Measurements from ENCODE around the gene RNF181.

RNF181 gene

GRCh38 chr2:85635636-85636035, 40.1 kb downstream of the RNF181 start:
- no peaks in the 10 kb centered on the region for H3K9me3 ChIP-seq (ENCODE audit: control insufficient read depth, low read length)
- peaks cover 51% of the 10 kb centered on the region for H3K36me3 ChIP-seq (ENCODE audit: control insufficient read depth, insufficient read depth, low read length)

GRCh38 chr2:85642725-85643124, 47.2 kb downstream of the RNF181 start:
- H3K36me3 ChIP-seq (ENCODE audit: control insufficient read depth, insufficient read depth, low read length), result peaks cover 70% of the 10 kb centered on the region
- no peaks in the 10 kb centered on the region for H3K9me3 ChIP-seq (ENCODE audit: control insufficient read depth, low read length)
- WGBS, 2 experiments, result 99 to 100% methylated on average over 3 of the region's 3 CpGs
- no peaks in the 10 kb centered on the region for H3K27me3 ChIP-seq (ENCODE audit: control insufficient read depth, insufficient read depth, low read length, poor library complexity, severe bottlenecking)
- H3K27ac ChIP-seq (ENCODE audit: insufficient read depth, low read depth, low read length, poor library complexity, severe bottlenecking), result no peak overlapping the region
- H3K4me3 ChIP-seq (ENCODE audit: insufficient read depth, low read depth, low read length), result no peak overlapping the region
- no peaks in the 10 kb centered on the region for H3K4me1 ChIP-seq (ENCODE audit: control insufficient read depth, insufficient read depth, low read length)

More at GRCh38 chr2:85635636-85636035, 40.1 kb downstream of the RNF181 start:
- 96 to 98% methylated on average over 4 of the region's 4 CpGs for WGBS, 2 experiments
- no peak overlapping the region for H3K4me3 ChIP-seq (ENCODE audit: insufficient read depth, low read depth, low read length)
- no peaks in the 10 kb centered on the region for H3K4me1 ChIP-seq (ENCODE audit: control insufficient read depth, insufficient read depth, low read length)
- H3K27me3 ChIP-seq (ENCODE audit: control insufficient read depth, insufficient read depth, low read length, poor library complexity, severe bottlenecking), result no peaks in the 10 kb centered on the region
- no peak overlapping the region for H3K27ac ChIP-seq (ENCODE audit: insufficient read depth, low read depth, low read length, poor library complexity, severe bottlenecking)

GRCh38 chr2:85644909-85645308, 49.4 kb downstream of the RNF181 start:
- Histone ChIP-seq H3K9me3 (ENCODE audit: control insufficient read depth, low read length) (no peaks in the 10 kb centered on the region), H3K36me3 (ENCODE audit: control insufficient read depth, insufficient read depth, low read length) (peaks cover 78% of the 10 kb centered on the region), H3K4me1 (ENCODE audit: control insufficient read depth, insufficient read depth, low read length) (no peaks in the 10 kb centered on the region), H3K27ac (ENCODE audit: insufficient read depth, low read depth, low read length, poor library complexity, severe bottlenecking) (no peak overlapping the region), H3K4me3 (ENCODE audit: insufficient read depth, low read depth, low read length) (no peak overlapping the region), H3K27me3 (ENCODE audit: control insufficient read depth, insufficient read depth, low read length, poor library complexity, severe bottlenecking) (no peaks in the 10 kb centered on the region)
- 97% methylated on average over 8 of the region's 8 CpGs for WGBS, 2 experiments

GRCh38 chr2:85646166-85646565, 50.6 kb downstream of the RNF181 start:
- Histone ChIP-seq H3K4me3 (ENCODE audit: insufficient read depth, low read depth, low read length) (no peak overlapping the region), H3K27ac (ENCODE audit: insufficient read depth, low read depth, low read length, poor library complexity, severe bottlenecking) (no peak overlapping the region), H3K27me3 (ENCODE audit: control insufficient read depth, insufficient read depth, low read length, poor library complexity, severe bottlenecking) (no peaks in the 10 kb centered on the region), H3K4me1 (ENCODE audit: control insufficient read depth, insufficient read depth, low read length) (no peaks in the 10 kb centered on the region), H3K36me3 (ENCODE audit: control insufficient read depth, insufficient read depth, low read length) (peaks cover 76% of the 10 kb centered on the region), H3K9me3 (ENCODE audit: control insufficient read depth, low read length) (no peaks in the 10 kb centered on the region)
- WGBS, 2 experiments, result 96 to 100% methylated on average over 1 to 2 of the region's 2 CpGs
